GM21447 (cell line): Measurements from ENCODE around the gene SNX19.
A peak's percentile ranks its signal among the peaks of the same experiment; 100 is the strongest.

Experiments used
- ATAC-seq: cut with Tn5 transposase; IDR thresholded peaks from one replicate; pipeline ENCODE4 v1.9.1; 2021; ENCODE audit not compliant: unreplicated experiment

Gene SNX19

DNA sequence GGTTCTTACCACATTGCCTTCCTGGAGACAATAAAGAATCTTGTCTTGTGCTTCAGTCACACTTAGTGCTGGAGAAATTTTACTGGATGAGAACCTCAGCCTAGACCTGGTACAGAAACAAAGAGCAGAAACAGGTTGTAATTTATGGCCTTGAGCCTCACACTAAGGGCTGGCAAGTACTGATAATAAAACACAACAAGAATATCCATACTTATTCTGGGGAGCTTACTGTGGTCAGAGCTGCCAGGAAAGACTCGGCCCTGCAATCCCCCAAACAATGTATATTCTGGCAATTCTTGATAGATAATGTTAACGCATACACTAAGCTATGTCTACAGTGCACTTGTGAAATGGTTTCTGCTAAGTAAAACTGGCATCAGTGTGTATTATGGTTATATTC lies 9.7 kb downstream of the SNX19 start:
- no peak for ATAC-seq

DNA sequence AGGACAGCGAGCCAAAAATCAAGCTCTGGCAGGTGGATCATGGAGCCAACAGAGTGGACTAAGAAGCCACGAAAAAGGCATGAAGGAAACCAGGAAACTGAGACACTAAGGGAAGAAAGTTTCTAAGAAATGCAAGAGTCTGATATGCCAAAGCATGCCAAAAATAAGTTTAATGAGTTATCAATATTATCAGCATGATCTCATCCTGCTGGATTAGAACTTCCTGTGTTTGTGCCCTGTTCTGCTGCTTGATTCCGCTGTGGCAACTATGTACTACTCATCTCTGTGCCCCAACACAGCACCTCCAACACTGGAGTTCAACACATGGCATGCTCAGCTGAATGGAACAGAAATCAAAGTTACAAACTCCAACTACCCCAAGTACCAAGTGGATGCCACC lies 10.8 kb downstream of the SNX19 start:
- ATAC-seq: no peak

DNA sequence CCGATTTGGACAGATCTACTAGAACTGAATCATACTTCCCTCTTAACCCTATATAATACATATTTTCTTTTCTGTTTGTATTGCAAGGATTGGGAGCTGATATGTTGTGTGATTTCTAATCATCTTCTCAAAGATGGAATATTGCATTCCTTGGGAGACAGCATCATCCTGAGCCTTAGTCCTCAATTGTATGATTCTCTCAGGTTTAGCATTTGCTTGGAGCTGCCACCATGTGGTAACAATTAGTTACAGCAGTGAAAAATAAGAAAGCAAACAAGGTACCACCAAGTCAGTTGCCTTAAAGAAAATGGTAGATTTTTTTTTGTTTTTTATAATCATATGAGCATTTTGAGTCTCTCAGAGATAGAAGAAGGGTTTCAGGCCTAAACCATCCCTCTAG lies 11.9 kb downstream of the SNX19 start:
- ATAC-seq: no peak

DNA sequence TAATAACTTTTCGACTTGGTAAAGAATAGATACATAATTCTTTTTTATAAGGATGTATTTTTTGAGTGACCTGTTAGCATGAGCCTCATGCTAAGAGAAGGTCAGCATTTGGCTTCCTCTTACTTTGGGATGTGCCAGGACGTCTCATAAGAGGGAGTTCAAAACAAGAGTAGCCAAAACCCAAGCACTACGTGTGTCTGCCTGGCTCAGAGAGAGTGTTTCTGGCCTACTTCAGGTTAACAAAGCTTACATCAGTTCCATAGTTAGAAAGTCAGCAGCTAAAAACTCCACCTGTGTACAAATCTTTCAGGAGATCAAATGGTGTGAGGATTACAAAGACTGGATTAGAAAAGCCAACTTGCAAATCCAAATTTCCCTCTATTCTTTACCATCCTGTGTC lies 13.9 kb downstream of the SNX19 start:
- no peak for ATAC-seq

DNA sequence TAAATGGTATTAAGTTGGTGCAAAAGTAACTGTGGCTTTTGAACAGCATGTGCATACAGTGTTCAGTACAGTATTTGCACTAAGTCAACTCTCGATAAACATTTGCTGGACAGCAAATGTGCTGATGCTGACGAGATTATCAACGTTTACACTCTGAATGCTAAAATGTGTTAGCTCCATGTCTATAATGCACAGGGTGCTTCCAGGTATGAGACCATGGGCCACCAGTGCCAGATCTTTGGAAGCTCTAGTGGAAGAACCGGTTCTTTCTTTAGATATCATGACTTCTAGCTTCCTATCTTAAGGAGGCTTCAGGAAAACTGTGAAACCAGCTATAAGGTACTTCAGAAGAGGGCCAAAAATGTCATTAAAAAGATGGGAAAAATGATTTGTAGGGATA lies 17.2 kb downstream of the SNX19 start:
- no peak for ATAC-seq

DNA sequence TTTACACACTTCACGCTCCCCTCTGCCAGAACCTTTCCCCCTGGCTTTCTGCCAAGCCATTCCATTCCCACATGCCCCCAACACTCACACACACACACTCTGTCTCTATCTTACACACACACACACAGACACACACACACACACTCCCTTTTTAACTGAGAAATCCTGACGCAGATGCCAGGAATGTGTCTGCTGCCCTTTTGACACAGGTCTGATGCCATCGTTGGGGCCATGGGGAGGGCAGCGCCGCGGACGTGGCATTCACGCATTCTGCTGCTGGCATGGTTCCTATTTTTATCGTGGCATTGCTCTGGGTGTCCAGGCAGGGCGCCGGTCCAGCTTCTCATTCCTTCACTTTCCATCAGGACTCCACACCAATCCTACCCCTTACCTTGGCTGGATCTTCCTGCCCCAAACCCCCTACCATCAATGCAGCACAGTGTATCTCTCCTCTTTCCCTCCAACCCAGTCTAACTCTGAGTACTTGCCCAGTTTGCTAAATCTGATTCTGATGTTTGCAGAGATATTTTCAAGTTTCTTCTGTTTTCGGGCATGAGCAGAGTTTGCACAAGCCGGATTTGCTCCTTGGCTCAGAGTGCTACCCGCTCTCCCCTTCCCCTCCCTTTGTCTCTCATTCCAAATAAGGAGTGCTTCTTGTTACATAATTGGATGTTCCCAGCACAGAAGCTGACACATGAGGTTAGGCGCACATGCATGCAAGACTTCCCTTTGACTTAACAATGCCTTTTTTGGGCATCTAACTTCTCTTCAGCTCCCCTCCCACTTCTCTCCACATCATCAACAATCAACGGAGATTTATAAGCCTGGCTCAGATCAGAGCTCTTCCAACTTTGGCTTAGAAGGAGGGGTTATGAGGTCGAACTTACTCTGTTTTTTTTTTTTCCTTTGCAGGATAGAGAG lies 18.8 kb downstream of the SNX19 start:
- ATAC-seq: no peak

DNA sequence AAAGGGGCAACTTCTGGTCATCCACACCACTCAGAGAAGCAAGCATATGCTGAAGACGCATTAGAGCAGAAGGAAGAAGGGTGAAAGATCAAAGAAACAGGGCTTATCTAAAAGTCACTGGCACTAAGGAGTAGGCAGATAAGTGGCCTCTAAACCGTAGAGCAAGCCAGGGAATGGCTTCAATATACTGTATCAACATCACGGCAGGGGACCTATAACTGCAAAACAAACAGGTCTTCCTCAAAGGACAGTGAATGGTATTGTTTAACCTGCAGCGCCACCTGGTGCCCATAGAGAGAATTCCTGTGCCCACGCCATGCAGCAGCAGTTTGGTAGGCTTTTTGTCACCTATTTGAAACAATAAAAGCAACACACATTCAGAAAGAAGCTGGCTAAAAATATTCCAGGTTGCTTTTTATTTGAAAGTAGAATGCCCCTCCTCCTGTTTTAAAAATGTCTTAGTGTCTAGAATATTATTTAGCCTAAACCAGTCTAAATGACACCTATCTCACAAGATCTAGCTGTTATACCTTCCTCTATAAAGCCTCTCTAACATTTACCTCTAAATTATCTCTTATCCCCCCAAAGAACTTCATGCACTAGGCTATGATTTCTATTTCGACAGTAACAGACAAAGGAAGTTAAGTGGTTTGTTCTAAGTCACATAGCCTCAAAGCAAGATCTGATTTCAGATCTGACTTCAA lies 21.8 kb downstream of the SNX19 start:
- ATAC-seq: peak; percentile 85

DNA sequence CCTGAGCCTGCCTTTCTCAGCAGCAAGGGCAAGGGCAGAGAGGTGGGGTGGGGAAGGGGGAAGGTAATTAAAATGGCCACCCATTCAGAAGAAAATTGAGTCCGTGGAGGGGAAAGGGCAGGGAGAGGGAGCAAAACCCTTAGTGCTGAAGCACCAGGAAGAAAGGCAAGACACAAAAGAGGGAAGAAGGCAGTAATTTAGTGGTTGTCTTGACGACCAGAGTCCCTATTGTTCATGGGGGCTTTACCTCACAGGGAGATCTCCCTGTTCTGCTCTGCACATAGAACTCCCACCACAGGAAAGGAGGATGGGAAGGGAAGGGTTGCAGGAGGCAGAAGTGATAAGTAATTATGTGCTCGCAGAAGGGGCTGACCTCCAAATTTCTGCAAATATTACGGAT lies 23.4 kb downstream of the SNX19 start:
- ATAC-seq: no peak

DNA sequence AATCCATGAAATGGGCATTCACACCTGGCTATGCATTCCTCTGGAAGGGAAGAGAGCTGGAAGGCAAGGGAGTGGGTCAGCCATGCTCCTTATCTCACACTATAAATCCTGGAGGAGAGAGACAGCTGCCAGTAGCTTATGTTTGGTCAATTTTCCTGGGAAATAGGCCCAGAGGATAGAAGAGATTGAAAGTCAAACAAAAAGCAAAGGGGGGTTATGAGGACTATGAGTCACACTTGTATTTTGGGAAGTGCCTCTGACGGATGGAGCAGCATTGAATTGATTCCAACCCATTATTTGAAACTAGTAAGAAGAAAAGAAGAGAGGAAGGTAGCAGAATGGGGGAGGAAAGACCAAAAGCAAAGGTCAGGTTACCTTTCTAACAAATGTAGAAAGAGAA lies 25.0 kb downstream of the SNX19 start:
- no peak for ATAC-seq

DNA sequence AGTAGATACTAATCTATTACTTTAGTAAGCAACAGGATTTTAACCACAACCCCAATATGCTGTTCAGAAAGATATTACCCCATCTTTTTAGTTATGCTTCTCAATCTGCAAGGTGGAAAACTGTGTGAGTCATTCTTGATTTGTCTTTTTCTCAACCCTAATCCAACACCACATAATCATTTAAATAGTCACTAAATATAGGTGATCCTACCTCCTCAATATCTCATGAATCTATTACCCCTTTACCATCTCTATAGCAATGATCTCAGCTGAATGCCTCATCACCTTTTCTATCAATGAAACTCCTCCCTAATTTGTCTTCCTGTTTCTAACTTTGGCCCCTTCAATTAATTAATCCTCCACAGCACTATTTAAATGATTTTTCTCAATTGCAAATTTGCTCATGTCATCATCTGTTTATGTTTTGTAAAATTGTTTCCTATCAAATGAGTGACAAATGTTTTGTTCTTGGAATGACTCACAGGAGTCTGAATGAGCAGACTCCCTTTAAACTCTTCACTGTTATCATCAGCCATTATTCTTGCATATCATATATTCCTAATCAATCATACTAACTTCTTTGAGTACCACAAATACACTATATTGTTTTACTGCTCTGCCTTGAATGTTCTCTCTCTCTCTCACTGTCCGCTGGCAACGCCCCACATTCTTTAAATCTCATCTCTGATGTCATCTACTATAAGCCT lies 26.1 kb downstream of the SNX19 start:
- no peak for ATAC-seq

DNA sequence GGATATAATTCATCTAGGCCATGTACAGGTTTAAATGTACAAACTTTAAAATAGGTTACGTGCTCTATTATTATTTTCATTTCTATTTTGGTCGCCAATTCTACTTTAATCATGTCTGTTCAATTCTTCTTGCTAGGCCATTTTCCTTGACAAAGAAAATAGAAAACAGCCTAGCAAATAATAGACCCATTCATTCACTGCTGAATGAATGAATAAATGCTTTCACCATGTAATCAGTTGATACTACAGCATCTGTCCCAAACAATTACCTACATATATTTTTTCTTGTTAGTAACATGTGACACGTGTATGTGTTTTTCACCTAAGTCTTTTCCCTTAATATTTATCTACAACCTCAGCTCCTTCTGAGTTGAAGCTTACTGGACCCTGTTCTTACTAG lies 27.5 kb downstream of the SNX19 start:
- no peak for ATAC-seq

DNA sequence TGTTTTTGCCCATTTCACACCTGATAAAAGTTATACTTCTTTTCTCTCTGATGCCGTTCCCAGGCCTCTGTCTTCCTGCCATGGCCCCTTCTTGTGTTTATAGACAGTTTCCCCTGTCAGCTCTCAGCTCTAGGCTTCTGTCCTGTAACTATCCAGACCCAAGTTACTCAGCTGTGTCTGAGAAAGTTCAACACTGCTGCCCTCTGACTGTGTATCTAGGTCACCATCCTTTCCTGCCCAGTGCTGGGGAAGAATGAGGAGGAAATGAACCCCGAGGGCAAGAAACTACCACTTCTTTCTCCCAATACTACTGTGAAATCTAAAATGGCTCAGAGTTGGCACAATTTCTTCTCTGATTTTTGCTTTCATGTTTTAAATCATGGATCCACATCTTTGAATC lies 29.6 kb downstream of the SNX19 start:
- no peak for ATAC-seq

DNA sequence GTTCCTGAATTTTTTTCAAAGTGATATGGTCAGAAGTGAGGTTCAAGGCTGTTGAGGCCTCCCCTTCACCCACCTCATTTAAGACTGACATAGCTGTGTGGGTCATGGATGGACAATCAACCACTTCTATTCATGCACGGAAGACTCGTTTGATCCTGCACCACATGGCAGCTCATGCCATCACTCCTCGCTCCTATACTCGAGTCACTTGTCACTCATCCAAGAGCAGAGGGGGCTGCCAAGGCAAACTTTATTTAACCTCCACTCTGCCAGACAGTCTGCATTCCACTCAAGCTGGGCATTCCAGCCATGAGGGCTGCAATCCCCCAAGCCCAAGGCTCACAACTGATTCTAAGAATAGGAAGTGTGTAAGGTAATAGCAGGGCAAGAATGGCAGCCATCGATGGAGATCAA lies 34.1 kb downstream of the SNX19 start:
- no peak for ATAC-seq

DNA sequence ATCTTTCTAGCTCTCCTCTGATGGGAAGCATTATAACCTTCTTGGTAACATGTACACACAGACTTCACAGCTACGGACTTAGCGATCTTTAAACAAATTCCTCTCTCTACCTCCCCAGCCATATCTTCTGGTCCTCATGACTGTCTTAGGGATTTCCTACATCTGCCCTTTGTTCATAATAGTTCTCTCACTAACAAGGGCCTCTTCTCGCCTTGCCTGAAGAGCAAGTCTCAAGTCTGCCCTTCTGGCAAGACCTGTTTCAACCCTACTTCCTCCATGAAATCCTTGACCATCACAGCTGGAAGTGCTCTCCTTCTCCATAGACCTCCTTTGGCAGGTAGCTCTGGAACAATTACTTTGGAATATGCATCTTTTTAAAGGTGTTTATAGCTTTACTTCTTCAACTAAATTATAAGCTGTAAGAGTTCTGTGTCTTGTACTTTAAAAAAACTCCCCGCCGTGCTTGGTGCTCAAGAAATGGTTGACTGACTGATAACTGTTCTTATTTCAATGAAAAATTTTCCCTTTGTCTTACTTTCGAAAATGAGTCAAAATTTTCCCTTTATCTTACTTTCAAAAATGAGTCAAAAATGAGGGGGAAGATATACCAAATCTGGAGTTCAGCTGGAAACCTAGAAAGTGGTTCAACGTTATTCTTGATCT lies 34.7 kb downstream of the SNX19 start:
- ATAC-seq: no peak

DNA sequence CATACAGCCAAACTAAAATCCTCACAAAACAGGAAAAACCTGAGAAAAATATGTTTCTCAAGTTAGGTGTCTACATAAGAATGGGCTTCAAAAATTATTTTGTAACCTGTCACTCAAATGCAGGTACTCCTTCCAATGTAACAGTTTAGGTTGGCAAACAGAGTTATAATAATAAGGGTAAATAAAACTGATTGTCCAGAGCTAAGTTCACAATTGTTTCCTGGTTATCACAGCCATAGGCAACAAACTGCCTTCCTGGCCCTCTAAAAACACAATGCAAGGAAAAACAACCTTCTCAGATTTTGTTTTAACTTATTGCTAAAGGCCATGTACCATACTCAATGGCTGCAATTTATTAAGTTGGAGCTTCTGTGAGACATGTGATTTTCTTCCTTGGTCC lies 36.4 kb downstream of the SNX19 start:
- no peak for ATAC-seq

DNA sequence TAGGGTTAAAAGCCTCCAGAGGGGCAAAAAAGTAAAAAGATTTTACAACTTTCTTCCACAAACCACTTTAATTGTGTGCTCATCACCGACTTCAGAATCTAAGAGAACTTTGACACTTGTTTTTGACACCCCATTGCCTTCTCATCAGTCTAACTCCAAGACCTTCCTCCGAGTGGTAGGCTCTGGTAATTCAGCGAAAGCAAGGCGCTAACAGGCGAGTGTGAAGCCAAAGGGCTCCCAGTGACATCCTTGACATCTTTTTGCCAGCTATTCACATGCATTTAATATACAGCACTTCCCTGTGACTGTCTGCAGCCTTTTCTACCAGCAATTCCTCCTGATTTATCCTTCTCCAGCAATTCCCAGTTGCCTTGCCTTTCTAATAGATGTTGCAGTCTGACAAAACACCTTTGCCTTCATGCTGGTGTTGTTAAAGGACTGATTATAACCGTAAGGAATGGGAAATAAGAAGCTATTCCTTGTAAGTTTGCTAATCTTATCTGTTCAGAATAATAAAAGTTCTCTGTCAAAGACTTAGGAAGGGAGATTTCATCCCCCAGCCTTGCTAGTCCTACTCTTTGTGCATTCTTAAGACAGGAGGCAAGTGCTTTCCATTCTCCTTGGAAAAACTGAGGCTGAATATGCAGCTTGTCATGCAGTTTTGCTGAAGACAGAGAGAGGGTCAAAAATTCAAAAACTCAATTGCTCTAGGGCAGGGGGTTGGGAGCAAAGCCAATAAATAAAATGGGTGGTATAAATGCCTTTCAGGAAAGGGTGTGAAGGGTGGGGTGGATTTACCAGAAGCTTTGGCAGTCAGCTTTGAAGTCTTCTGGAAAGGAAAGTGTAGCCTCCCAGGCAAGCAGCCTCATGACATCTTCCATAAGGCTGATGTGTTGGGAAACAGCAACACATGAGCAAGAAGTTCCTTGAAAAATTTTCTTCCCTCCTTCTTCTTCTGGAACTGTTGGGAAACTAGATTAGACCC lies 39.1 kb downstream of the SNX19 start:
- ATAC-seq: no peak

DNA sequence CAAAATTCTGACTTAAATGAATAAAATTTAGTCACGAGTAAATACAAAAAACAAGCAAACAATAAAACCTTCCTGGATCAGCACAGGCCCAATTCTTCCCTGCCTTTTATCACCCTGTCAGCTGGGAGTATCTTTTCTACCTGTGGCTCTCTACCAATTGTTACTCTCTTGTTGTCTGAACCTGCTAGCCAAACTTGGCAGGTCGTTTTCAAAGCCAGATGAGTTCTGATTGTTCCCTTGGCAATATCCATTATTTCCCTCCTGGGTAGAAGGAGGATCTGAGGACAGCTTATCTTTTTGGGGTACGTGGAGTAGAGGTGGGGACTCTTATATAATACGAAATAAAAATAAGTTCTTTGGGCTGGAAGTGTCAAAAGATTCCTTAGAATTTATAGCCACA lies 40.2 kb downstream of the SNX19 start:
- no peak for ATAC-seq

DNA sequence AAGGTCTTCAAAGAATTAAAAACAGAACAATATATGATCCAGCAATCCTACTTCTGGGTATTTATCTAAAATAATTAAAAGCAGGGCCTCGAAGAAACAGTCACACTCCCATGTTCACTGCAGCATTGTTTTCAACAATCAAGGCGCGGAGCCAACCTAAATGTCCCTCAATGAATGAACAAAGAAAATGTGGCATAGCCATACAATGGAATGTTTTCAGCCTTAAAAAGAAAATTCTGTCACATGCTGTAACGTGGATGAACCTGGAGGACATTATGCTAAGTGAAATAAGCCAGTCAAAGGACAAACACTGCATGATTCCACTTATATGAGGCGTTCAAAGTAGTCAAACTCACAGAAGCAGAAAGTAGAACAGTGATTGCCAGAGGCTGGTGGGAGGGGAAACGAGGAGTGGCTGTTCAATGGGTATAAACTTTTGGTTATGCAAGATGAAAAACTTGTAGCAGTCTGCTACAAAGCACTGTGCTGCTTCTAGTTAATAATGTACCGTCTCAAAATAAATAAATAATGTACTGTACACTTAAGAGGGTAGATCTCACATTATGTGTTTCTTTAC lies 41.2 kb downstream of the SNX19 start:
- ATAC-seq: no peak

DNA sequence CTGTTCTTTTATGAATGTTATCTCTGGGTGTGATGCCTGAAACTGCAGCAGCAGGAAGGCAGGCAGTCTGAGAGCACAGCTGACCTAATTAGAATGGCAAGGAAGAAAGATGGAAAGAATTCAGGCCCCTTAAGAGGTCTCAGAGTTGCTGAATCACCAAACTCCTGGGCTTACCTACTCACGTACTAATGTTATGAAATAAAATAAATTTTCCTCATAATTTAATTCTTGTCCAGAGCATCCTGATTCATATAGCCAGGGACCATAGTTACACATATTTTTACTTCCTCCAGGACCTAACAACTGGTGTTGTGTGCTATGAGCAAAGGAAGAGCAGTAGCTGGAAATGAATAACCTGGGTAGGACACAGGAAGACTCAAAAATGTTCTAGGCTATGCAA lies 41.9 kb downstream of the SNX19 start:
- ATAC-seq: no peak

DNA sequence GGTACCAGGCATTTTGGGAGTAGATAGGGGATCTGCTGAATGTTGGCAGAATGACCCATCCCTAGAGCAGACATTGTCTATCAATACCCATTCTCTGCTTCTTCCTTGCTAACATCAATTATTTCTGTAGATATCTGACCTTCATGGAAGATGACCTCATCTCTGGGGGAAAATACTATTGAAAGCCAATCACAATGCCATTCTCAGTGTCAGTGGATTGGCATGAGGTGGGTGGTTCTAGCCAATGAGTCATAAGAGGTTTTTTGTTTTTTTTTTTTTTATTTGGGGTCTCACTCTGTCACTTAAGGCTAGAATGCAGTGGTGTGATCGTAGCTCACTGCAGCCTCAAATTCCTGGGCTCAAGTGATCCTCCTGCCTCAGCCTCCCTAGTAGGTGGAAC lies 42.5 kb downstream of the SNX19 start:
- no peak for ATAC-seq
